IMR-90 (cell line): Measurements from ENCODE around the gene OR5AR1. TPM values are rescaled to one million over a fixed set of nuclear protein-coding genes. Genes with fewer than 3 reads are reported as not detected.

Experiments
- ATAC-seq: fragments of 200-7000 bp; cut with Tn5 transposase; 2 replicates; pipeline ENCODE4 v1.9.1; 2020; ENCODE audit warnings: low read depth, mild to moderate bottlenecking, moderate library complexity
- BruUV-seq: library from RNA; stranded (reverse); fragments of 400-500 nt; replicated peaks from 2 replicates; lab custom pipeline; 2021; lab: Mats Ljungman, UMichigan
- CTCF ChIA-PET: fragments of 300-600 bp; formaldehyde crosslinking; extraction: SDS; loops from one replicate; lab custom pipeline; 2021; ENCODE audit warnings: antibody characterized with exemption; lab: Yijun Ruan, JAX
- POLR2A ChIA-PET: fragments of 300-600 bp; sonication (Branson Sonifier 250); formaldehyde crosslinking; loops from one replicate; lab custom pipeline; 2022; ENCODE audit warnings: antibody characterized with exemption; ENCODE audit not compliant: unreplicated experiment; lab: Charles Lee
- DNase-seq: peaks from one replicate; pipeline ENCODE4 v3.0.0; 2013
- H2AFZ ChIP-seq: replicated peaks from 2 replicates; pipeline ENCODE3; 2013; ENCODE audit warnings: low read length, mild to moderate bottlenecking; ENCODE audit not compliant: poor library complexity
- H2AK5ac ChIP-seq: 2 replicates; pipeline ENCODE4 v1.6.1; 2013; ENCODE audit warnings: low read depth, low read length, inconsistent platforms
- H2AK9ac ChIP-seq: replicated peaks from 2 replicates; pipeline ENCODE3; 2013; ENCODE audit warnings: mild to moderate bottlenecking, low read depth, low read length, moderate library complexity; ENCODE audit not compliant: poor library complexity
- H2BK120ac ChIP-seq: 2 replicates; pipeline ENCODE4 v1.6.1; 2013; ENCODE audit warnings: low read depth, low read length, inconsistent platforms
- H2BK15ac ChIP-seq: 3 replicates; pipeline ENCODE4 v1.6.1; 2013; ENCODE audit warnings: low read depth, low read length, inconsistent platforms
- H2BK20ac ChIP-seq: 2 replicates; pipeline ENCODE4 v1.6.1; 2013; ENCODE audit warnings: low read depth, mild to moderate bottlenecking, inconsistent platforms, low read length, moderate library complexity
- H2BK5ac ChIP-seq: 2 replicates; pipeline ENCODE4 v1.6.1; 2013; ENCODE audit warnings: mild to moderate bottlenecking, low read depth, low read length, inconsistent platforms; ENCODE audit not compliant: poor library complexity, severe bottlenecking
- H3K14ac ChIP-seq: replicated peaks from 2 replicates; pipeline ENCODE4 v1.6.1; 2013; ENCODE audit warnings: low read depth, low read length, inconsistent platforms
- H3K18ac ChIP-seq: 2 replicates; pipeline ENCODE4 v1.6.1; 2013; ENCODE audit warnings: low read depth, low read length, control low read depth
- H3K23ac ChIP-seq: 2 replicates; pipeline ENCODE4 v1.6.1; 2013; ENCODE audit warnings: low read depth, low read length, inconsistent platforms
- H3K27ac ChIP-seq: 2 replicates; pipeline ENCODE4 v1.5.1; 2013; ENCODE audit warnings: mild to moderate bottlenecking, control low read depth, low read length; ENCODE audit not compliant: insufficient read depth
- H3K27me3 ChIP-seq: 2 replicates; pipeline ENCODE4 v1.6.1; 2013; ENCODE audit warnings: low read length; ENCODE audit not compliant: control insufficient read depth, insufficient read depth
- H3K36me3 ChIP-seq: 2 replicates; pipeline ENCODE4 v1.6.1; 2013; ENCODE audit warnings: low read length, mixed read lengths; ENCODE audit not compliant: control insufficient read depth, insufficient read depth
- H3K4ac ChIP-seq: 2 replicates; pipeline ENCODE4 v1.6.1; 2013; ENCODE audit warnings: low read depth, low read length, inconsistent platforms
- H3K4me1 ChIP-seq: 2 replicates; pipeline ENCODE4 v1.6.1; 2013; ENCODE audit warnings: low read length, mixed read lengths; ENCODE audit not compliant: control insufficient read depth, insufficient read depth
- H3K4me2 ChIP-seq: 2 replicates; pipeline ENCODE4 v1.6.1; 2013; ENCODE audit warnings: low read depth, mild to moderate bottlenecking, control low read depth, low read length, moderate library complexity
- H3K4me3 ChIP-seq: 2 replicates; pipeline ENCODE4 v1.5.1; 2013; ENCODE audit warnings: low read depth, mild to moderate bottlenecking, control low read depth, low read length, moderate library complexity; ENCODE audit not compliant: insufficient read depth
- H3K56ac ChIP-seq: 2 replicates; pipeline ENCODE4 v1.6.1; 2013; ENCODE audit warnings: low read length, inconsistent platforms; ENCODE audit not compliant: insufficient read depth; ENCODE audit errors: extremely low read depth
- H3K79me1 ChIP-seq, 2 experiments: 2 replicates each; pipeline ENCODE4 v1.6.1; 2013; ENCODE audit warnings: low read length in 2 of 2, inconsistent platforms in 1 of 2, low read depth in 1 of 2
- H3K9ac ChIP-seq: 2 replicates; pipeline ENCODE4 v1.6.1; 2013; ENCODE audit warnings: low read depth, low read length, control low read depth
- H3K9me1 ChIP-seq: 2 replicates; pipeline ENCODE4 v1.6.1; 2013; ENCODE audit warnings: low read length, inconsistent platforms; ENCODE audit not compliant: insufficient read depth
- H3K9me3 ChIP-seq: 2 replicates; pipeline ENCODE4 v1.6.1; 2013; ENCODE audit warnings: low read length; ENCODE audit not compliant: control insufficient read depth, insufficient read depth
- H4K20me1 ChIP-seq: 2 replicates; pipeline ENCODE4 v1.6.1; 2013; ENCODE audit warnings: low read length, inconsistent platforms; ENCODE audit not compliant: insufficient read depth
- H4K5ac ChIP-seq: 2 replicates; pipeline ENCODE4 v1.6.1; 2013; ENCODE audit warnings: mild to moderate bottlenecking, low read depth, low read length, control low read depth
- H4K8ac ChIP-seq, 2 experiments: 2 replicates each; pipeline ENCODE4 v1.6.1; 2013; ENCODE audit warnings: low read depth in 2 of 2, low read length in 2 of 2, control low read depth in 1 of 2, inconsistent platforms in 1 of 2
- H4K91ac ChIP-seq: 2 replicates; pipeline ENCODE4 v1.6.1; 2013; ENCODE audit warnings: low read depth, low read length, inconsistent platforms; ENCODE audit not compliant: insufficient read depth
- CEBPB ChIP-seq: IDR thresholded peaks from 2 replicates; pipeline ENCODE4 v1.6.1; 2012; ENCODE audit warnings: low read depth, low read length, improper control_type of control experiment
- RFX5 ChIP-seq: IDR thresholded peaks from 2 replicates; pipeline ENCODE4 v1.8.0; 2012; ENCODE audit warnings: low read depth, mild to moderate bottlenecking, low read length, moderate library complexity
- WGBS, 2 experiments: methylation state at CpG; one replicate each; pipeline versions ENCODE4 v1.1.5 to v1.1.7; 2013; ENCODE audit warnings: missing lambda C conversion rate in 2 of 2; ENCODE audit not compliant: insufficient read length in 1 of 2; ENCODE audit errors: extremely low coverage in 2 of 2; 5-methylcytosine and 5-hydroxymethylcytosine counted together
- dilution Hi-C: fragments of 300-500 bp; cut with HindIII; formaldehyde crosslinking; loops from one replicate; pipeline ENCODE4 v1.14.3; 2018; ENCODE audit warnings: low sequenced_read_pairs; ENCODE audit not compliant: unreplicated experiment
- in situ Hi-C: fragments of 300-500 bp; cut with MboI; formaldehyde crosslinking; loops from 3 replicates; pipeline ENCODE4 v1.14.3; 2019; ENCODE audit warnings: low sequenced_read_pairs, inconsistent platforms, mixed read lengths
- intact Hi-C: fragments of 100-400 bp; cut with micrococcal nuclease; formaldehyde crosslinking; loops from 2 replicates; pipeline ENCODE4 v1.10.0; 2022
- microRNA-seq, 2 experiments: library from miRNA; stranded (forward) in 1 of 2; unstranded in 1 of 2; fragments of 10-50 nt in 1 of 2; fragments of <30 nt in 1 of 2; gene quantifications in 1 of 2; microRNA quantifications in 1 of 2; one replicate each; pipeline versions ENCODE3 to v1.1.0; 2013 to 2020; ENCODE audit not compliant: insufficient read depth in 1 of 2, insufficient read length in 1 of 2, unreplicated experiment in 1 of 2
- polyA plus RNA-seq, 3 experiments: library from polyadenylated mRNA; depleted of rRNA; stranded (reverse); fragments of >200 nt; gene quantifications; 2 replicates each; pipeline ENCODE4 v1.2.3, GENCODE V29; 2012; ENCODE audit warnings: low replicate concordance in 1 of 3
- small RNA-seq, 5 experiments: library from RNA; depleted of rRNA; stranded (forward); fragments of <200 nt; gene quantifications; one replicate each; pipeline ENCODE3, GENCODE V24; 2012
- total RNA-seq: library from RNA; depleted of rRNA; stranded (reverse); fragments of >200 nt; gene quantifications from 2 replicates; pipeline ENCODE4 v1.2.3, GENCODE V29; 2012; rRNA removed

OR5AR1 gene
- total and polyA plus RNA-seq, 2 of the 4 experiments (the other 2 are of a cell fraction) = not detected

DNA sequence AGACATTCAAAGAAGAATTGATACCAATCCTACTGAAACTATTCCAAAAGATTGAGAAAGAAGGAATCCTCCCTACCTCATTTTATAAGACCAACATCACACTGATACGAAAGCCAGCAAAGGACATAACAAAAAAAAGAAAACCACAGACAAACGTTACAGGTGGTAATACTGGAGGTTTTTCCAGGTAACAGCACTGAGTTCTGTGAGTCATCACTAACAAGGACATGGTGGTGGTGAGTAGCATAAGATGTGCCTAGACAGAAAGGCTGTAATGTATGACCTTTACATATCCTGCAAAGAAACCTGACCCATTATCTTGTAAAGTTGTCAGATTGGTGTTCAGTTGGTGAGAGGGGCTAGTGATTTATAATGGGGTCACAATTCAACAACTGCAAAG lies 50.7 kb downstream of the OR5AR1 start:
- in situ Hi-C loops (no loop called here), intact Hi-C loops (no loop called here), dilution Hi-C loops (no loop called here)
- Histone ChIP-seq H2AFZ (no peak overlapping the region), H2AK9ac (no peak overlapping the region), H3K56ac (no peak overlapping the region), H3K9me1 (no peaks in the 10 kb centered on the region), H2BK120ac (no peak overlapping the region), H3K14ac (no peak overlapping the region), H3K9me3 (peaks cover 6% of the 10 kb centered on the region), H3K27ac (no peak overlapping the region), H3K4ac (no peak overlapping the region), H3K4me3 (no peak overlapping the region), H2BK15ac (no peak overlapping the region), H2AK5ac (no peak overlapping the region), H3K9ac (no peak overlapping the region), H4K8ac (no peak overlapping the region), H3K27me3 (no peaks in the 10 kb centered on the region), H4K20me1 (no peaks in the 10 kb centered on the region), H4K5ac (no peak overlapping the region), H3K4me2 (no peak overlapping the region), H3K18ac (no peak overlapping the region), H4K91ac (no peak overlapping the region), H2BK20ac (no peak overlapping the region), H3K23ac (no peak overlapping the region), H3K79me1 (no peaks in the 10 kb centered on the region), H2BK5ac (no peak overlapping the region), H3K36me3 (no peaks in the 10 kb centered on the region), H3K4me1 (no peaks in the 10 kb centered on the region)
- BruUV-seq = no TSS peak
- CTCF ChIA-PET = no interaction called here
- WGBS, 2 experiments = no CpG with 5 or more reads among the region's 2 CpGs
- ATAC-seq = no peak
- no peak for DNase-seq
- POLR2A ChIA-PET = no interaction called here
- TF ChIP-seq RFX5 (no peak), CEBPB (no peak)

Small RNA genes within 50 kb of the gene (microRNA-seq; reads per million reads assigned to microRNA genes)
- not detected for gene AP004245.1 (ENCODE audit: insufficient read depth, insufficient read length)

Small RNA genes within 50 kb of the gene (small RNA-seq; reads per million reads assigned to genes)
- gene AP004245.1 = 0 reads per million in 5 experiments

Other genes with a start within 250 kb of the OR5AR1 start
- not detected in 2 replicates for gene OR5M3, start 190.3 kb upstream of the OR5AR1 start, total RNA-seq
- not detected in 2 replicates for gene OR5M3, start 190.3 kb upstream of the OR5AR1 start, polyA plus RNA-seq (2012; rRNA removed)
- gene OR5M8, start 172.3 kb upstream of the OR5AR1 start, total RNA-seq = not detected in 2 replicates
- not detected in 2 replicates for gene OR5M8, start 172.3 kb upstream of the OR5AR1 start, polyA plus RNA-seq (2012; rRNA removed)
- not detected in 2 replicates for gene OR5M11, start 120.4 kb upstream of the OR5AR1 start, total RNA-seq
- not detected in 2 replicates for gene OR5M11, start 120.4 kb upstream of the OR5AR1 start, polyA plus RNA-seq (2012; rRNA removed)
- gene OR5M10, start 86.0 kb upstream of the OR5AR1 start, total RNA-seq = not detected in 2 replicates
- gene OR5M10, start 86.0 kb upstream of the OR5AR1 start, polyA plus RNA-seq (2012; rRNA removed) = not detected in 2 replicates
- not detected in 2 replicates for gene OR5M1, start 48.8 kb upstream of the OR5AR1 start, total RNA-seq
- gene OR5M1, start 48.8 kb upstream of the OR5AR1 start, polyA plus RNA-seq (2012; rRNA removed) = not detected in 2 replicates
- gene OR5AP2, start 21.2 kb upstream of the OR5AR1 start, total RNA-seq = not detected in 2 replicates
- gene OR5AP2, start 21.2 kb upstream of the OR5AR1 start, polyA plus RNA-seq (2012; rRNA removed) = not detected in 2 replicates
- gene OR9G1, start 35.4 kb downstream of the OR5AR1 start, total RNA-seq = not detected in 2 replicates
- gene OR9G1, start 35.4 kb downstream of the OR5AR1 start, polyA plus RNA-seq (2012; rRNA removed) = not detected in 2 replicates
- gene OR9G4, start 85.0 kb downstream of the OR5AR1 start, total RNA-seq = not detected in 2 replicates
- not detected in 2 replicates for gene OR9G4, start 85.0 kb downstream of the OR5AR1 start, polyA plus RNA-seq (2012; rRNA removed)